Activated CD8-positive, alpha-beta memory T cell treated with anti-CD3 and anti-CD28 coated beads, Interleukin-2, amount 10 ng/mL, durations not matched to agents 7 days and 5 days (primary cell): ENCODE data around the gene TRIM72. TPM values are rescaled to one million over a fixed set of nuclear protein-coding genes. Genes with fewer than 3 reads are reported as not detected.
"Not testable (repeated sequence)": the region's sequence is repeated elsewhere in the genome, so short reads cannot be mapped to it uniquely, and the experiment has no call there.

Experiments used
- ATAC-seq: fragments of 150-1000 bp; cut with Tn5 transposase; one replicate; pipeline ENCODE4 v1.10.0; 2021; ENCODE audit warnings: moderate library complexity
- CTCF ChIA-PET: fragments of 350-600 bp; sonication (Branson Sonifier 250); formaldehyde crosslinking; loops from one replicate; lab custom pipeline; 2021; ENCODE audit warnings: antibody characterized with exemption; lab: Charles Lee
- DNase-seq: peaks from one replicate; pipeline ENCODE4 v3.0.0-alpha.2; 2020
- H3K27ac Mint-ChIP-seq: one replicate; pipeline ENCODE4 v1.8.0; 2021; ENCODE audit warnings: mild to moderate bottlenecking, mixed read lengths
- H3K27me3 Mint-ChIP-seq: one replicate; pipeline ENCODE4 v1.8.0; 2021; ENCODE audit warnings: mixed read lengths
- H3K36me3 Mint-ChIP-seq: one replicate; pipeline ENCODE4 v1.8.0; 2021; ENCODE audit warnings: mild to moderate bottlenecking, mixed read lengths
- H3K4me1 Mint-ChIP-seq: one replicate; pipeline ENCODE4 v1.8.0; 2021; ENCODE audit warnings: mixed read lengths
- H3K4me3 Mint-ChIP-seq: one replicate; pipeline ENCODE4 v1.8.0; 2021; ENCODE audit warnings: mild to moderate bottlenecking, moderate library complexity, mixed read lengths
- H3K9me3 Mint-ChIP-seq: one replicate; pipeline ENCODE4 v1.8.0; 2022; ENCODE audit warnings: low read depth, mixed read lengths
- total RNA-seq, 2 experiments: library from RNA; stranded (reverse); gene quantifications; one replicate each; pipeline ENCODE4 v1.2.3, GENCODE V29; 2021

The TRIM72 gene, protein sequence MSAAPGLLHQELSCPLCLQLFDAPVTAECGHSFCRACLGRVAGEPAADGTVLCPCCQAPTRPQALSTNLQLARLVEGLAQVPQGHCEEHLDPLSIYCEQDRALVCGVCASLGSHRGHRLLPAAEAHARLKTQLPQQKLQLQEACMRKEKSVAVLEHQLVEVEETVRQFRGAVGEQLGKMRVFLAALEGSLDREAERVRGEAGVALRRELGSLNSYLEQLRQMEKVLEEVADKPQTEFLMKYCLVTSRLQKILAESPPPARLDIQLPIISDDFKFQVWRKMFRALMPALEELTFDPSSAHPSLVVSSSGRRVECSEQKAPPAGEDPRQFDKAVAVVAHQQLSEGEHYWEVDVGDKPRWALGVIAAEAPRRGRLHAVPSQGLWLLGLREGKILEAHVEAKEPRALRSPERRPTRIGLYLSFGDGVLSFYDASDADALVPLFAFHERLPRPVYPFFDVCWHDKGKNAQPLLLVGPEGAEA
- not detected for total RNA-seq

GRCh38 chr16:31213877-31214707 is at the start of gene TRIM72:
TRIM72 (plus strand) TSS chr16:31214119; CDS start chr16:31214739, 620 bp downstream.
- Mint-ChIP-seq H3K4me3 (peak within 1 kb of the TSS; percentile 28), H3K27me3 (peaks cover 53% of the 10 kb centered on the region)
- CTCF ChIA-PET, result interaction anchor here (0.8 kb wide), 1 partner anchor 11 kb away, joined by 3 read pairs; no protein-coding TSS in a partner anchor

DNA sequence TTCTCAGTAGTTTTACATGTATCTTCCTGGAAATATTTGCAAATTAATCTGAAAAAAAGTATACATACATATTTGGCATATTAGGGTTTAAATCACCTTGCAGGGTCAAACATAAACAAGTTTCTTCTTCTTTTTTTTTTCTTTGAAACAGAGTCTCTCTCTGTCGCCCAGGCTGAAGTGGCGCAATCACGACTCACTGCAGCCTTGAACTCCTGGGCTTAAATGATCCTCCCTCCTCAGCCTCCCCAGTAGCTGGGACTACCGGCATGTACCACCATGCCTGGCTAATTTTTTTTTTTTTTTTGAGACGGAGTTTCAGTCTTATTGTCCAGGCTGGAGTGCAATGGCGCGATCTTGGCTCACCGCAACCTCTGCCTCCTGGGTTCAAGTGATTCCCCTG is 46.6 kb upstream of the TRIM72 start:
- H3K36me3 Mint-ChIP-seq, result no peaks in the 10 kb centered on the region
- ATAC-seq (no peak), DNase-seq (no peak)
- H3K4me3 Mint-ChIP-seq, result no peak overlapping the region
- no peaks in the 10 kb centered on the region for H3K9me3 Mint-ChIP-seq
- H3K27me3 Mint-ChIP-seq, result no peaks in the 10 kb centered on the region
- peaks cover 2% of the 10 kb centered on the region for H3K4me1 Mint-ChIP-seq
- H3K27ac Mint-ChIP-seq, result no peak overlapping the region
- CTCF ChIA-PET, result interaction anchor here (0.9 kb wide), 1 partner anchor 43 kb away, joined by 3 read pairs; no protein-coding TSS in a partner anchor

More at GRCh38 chr16:31213877-31214707, at the start of gene TRIM72:
- H3K4me1 Mint-ChIP-seq, result peaks cover 33% of the 10 kb centered on the region
- H3K9me3 Mint-ChIP-seq, result no peaks in the 10 kb centered on the region
- no peak for DNase-seq
- ATAC-seq, result no peak
- H3K27ac Mint-ChIP-seq, result no peak within 1 kb of the TSS
- H3K36me3 Mint-ChIP-seq, result peaks cover 2% of the 10 kb centered on the region

GRCh38 chr16:31168848-31169247 is 45.1 kb upstream of the TRIM72 start:
- no peak overlapping the region for H3K27ac Mint-ChIP-seq
- no peak overlapping the region for H3K4me3 Mint-ChIP-seq
- DNase-seq (no peak), ATAC-seq (no peak)
- H3K9me3 Mint-ChIP-seq, result no peaks in the 10 kb centered on the region
- CTCF ChIA-PET, result no interaction called here
- H3K27me3 Mint-ChIP-seq, result no peaks in the 10 kb centered on the region
- no peaks in the 10 kb centered on the region for H3K36me3 Mint-ChIP-seq
- peaks cover 2% of the 10 kb centered on the region for H3K4me1 Mint-ChIP-seq

DNA sequence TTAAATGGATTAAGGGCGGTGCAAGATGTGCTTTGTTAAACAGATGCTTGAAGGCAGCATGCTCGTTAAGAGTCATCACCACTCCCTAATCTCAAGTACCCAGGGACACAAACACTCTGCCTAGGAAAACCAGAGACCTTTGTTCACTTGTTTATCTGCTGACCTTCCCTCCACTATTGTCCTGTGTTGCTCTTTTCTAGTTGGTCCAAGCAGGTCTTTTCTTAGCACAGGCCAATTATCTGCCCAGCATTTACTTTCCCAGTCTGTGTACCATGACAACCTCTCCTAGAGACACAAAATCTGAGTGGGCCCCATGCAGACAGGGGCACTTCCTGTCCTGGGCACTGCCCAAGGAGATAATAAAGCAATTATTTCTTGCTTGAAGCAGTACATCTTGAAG is 43.9 kb upstream of the TRIM72 start:
- H3K27ac Mint-ChIP-seq, H3K9me3 Mint-ChIP-seq, H3K27me3 Mint-ChIP-seq, H3K4me3 Mint-ChIP-seq, ATAC-seq, CTCF ChIA-PET, H3K4me1 Mint-ChIP-seq, DNase-seq, H3K36me3 Mint-ChIP-seq: not testable (repeated sequence)

- Mint-ChIP-seq H3K27ac (peak overlapping the region; percentile 77), H3K4me1 (peaks cover 30% of the 10 kb centered on the region), H3K9me3 (no peaks in the 10 kb centered on the region), H3K27me3 (peaks cover 5% of the 10 kb centered on the region), H3K36me3 (peaks cover 15% of the 10 kb centered on the region), H3K4me3 (peak overlapping the region; percentile 46)
- CTCF ChIA-PET, result interaction anchor here (0.8 to 2.3 kb wide), 7 partner anchors 14 to 279 kb away, joined by 3 to 19 read pairs (median 3); partner anchors contain the start of gene KAT8
- peak; percentile 77 for DNase-seq
- peak; percentile 5 for ATAC-seq
Observed at GRCh38 chr16:31177136-31177535, 36.8 kb upstream of the TRIM72 start.

- Mint-ChIP-seq H3K9me3 (no peaks in the 10 kb centered on the region), H3K4me1 (peaks cover 51% of the 10 kb centered on the region)
- no peak for ATAC-seq
Observed at GRCh38 chr16:31179219-31179746, 34.6 kb upstream of the TRIM72 start.

DNA sequence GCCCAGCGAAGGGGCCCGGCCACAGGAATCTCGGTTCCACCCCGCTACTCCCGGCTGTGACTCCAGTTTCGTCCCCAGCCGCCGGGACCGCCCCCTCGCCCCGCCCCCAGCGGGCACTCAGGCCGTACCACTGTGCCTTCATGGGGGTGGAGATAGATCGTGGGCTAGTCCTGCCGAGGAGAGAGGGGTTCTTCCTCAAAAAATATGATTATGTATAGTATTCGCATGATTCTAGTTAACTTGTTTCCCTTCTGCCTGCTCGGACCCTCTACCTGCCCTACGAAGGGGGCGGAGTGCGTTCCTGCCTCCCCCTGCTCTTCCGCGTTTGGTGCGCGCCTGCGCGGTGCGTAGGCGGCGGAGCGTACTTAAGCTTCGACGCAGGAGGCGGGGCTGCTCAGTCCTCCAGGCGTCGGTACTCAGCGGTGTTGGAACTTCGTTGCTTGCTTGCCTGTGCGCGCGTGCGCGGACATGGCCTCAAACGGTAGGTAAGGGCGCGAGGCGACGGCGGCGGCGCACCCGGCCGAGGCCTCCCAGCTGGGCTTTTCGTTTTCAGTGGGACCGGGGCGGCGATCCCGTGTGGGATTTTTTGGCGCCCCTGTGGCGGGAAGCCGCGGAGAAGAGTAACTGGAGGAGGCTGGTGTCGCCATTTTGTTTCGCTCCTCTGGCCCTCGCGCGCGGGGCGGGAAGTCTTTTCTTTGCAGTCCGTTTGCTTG is 34.0 kb upstream of the TRIM72 start, which contains the start of gene FUS:
TSS of gene FUS (plus strand) at position 393 of the 713 bp plus-strand sequence. CDS start at position 469, 76 bp downstream.
- Mint-ChIP-seq H3K27me3 (peaks cover 2% of the 10 kb centered on the region), H3K9me3 (no peaks in the 10 kb centered on the region), H3K27ac (peak within 1 kb of the TSS; percentile 96), H3K4me3 (peak within 1 kb of the TSS; percentile 91), H3K4me1 (peaks cover 55% of the 10 kb centered on the region), H3K36me3 (peaks cover 40% of the 10 kb centered on the region)
- ATAC-seq, result peak; percentile 60
- DNase-seq, result peak; percentile 91
- CTCF ChIA-PET, result interaction anchor here (0.8 to 2.1 kb wide), 7 partner anchors 18 to 694 kb away, joined by 3 to 8 read pairs (median 4); partner anchors contain the start of gene ZNF267

More at GRCh38 chr16:31179219-31179746, 34.6 kb upstream of the TRIM72 start:
- Mint-ChIP-seq H3K27me3 (peaks cover 5% of the 10 kb centered on the region), H3K27ac (peak overlapping the region; percentile 96), H3K4me3 (peak overlapping the region; percentile 91), H3K36me3 (peaks cover 36% of the 10 kb centered on the region)
- no peak for DNase-seq
- CTCF ChIA-PET, result interaction anchor here (0.7 to 2.1 kb wide), 4 partner anchors 22 to 281 kb away, joined by 3 to 8 read pairs (median 6); no protein-coding TSS in a partner anchor

DNA sequence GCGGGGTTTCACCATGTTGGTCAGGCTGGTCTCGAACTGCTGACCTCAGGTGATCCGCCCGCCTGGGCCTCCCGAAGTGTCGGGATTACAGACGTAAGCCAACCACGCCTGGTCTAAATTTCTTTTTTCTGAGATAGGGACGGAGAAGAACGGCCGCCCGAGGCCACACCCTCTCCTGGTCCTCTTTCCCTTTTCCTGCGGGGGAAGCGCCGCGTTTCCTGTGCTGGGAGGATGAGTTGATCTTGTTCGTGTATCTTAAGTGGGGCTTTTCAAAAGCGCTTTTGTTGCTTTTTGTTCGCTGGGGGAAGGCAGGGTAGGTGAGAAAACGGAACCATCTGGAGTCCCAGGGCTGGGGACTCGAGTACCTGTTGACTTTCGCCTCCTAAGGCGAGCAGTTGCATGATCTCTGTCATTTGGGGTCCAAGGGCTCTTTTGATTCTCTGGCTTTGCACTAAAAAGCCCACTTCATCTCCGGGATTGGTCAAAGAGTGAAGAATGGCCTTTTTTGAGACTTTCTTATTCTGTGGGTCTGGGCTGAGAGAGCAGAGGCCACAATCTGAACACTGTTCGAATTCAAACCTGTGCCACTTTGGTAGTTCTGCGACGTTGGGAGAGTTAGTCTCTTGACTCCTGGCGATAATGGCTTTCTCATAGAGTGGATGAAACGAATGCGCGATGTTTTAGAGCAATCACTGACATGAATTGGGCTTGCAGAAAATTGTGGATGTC is 32.7 kb upstream of the TRIM72 start:
- ATAC-seq, result peak; percentile 1
- H3K4me3 Mint-ChIP-seq, result peak overlapping the region; percentile 91
- H3K36me3 Mint-ChIP-seq, result peaks cover 54% of the 10 kb centered on the region
- H3K9me3 Mint-ChIP-seq, result no peaks in the 10 kb centered on the region
- peaks cover 2% of the 10 kb centered on the region for H3K27me3 Mint-ChIP-seq
- H3K4me1 Mint-ChIP-seq, result peaks cover 68% of the 10 kb centered on the region
- DNase-seq, result peak; percentile 63
- peak overlapping the region; percentile 96 for H3K27ac Mint-ChIP-seq
- CTCF ChIA-PET, result interaction anchor here (0.6 to 2.1 kb wide), 4 partner anchors 39 to 692 kb away, joined by 3 to 7 read pairs (median 3); partner anchors contain the start of gene ZNF267

DNA sequence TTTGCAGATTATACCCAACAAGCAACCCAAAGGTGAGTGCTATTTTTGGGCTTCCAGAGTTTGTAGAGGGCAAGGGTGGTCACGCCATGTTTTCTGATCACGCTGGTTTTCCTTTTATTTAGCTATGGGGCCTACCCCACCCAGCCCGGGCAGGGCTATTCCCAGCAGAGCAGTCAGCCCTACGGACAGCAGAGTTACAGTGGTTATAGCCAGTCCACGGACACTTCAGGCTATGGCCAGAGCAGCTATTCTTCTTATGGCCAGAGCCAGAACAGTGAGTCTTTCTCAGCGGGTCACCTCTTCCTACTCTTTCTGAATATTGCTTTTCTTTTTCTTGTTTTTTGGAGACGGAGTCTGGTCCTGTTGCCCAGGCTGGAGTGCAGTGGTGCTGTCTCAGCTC is 31.5 kb upstream of the TRIM72 start:
- Mint-ChIP-seq H3K4me3 (peak overlapping the region; percentile 91), H3K36me3 (peaks cover 65% of the 10 kb centered on the region), H3K9me3 (no peaks in the 10 kb centered on the region), H3K27ac (peak overlapping the region; percentile 96), H3K27me3 (peaks cover 2% of the 10 kb centered on the region), H3K4me1 (peaks cover 69% of the 10 kb centered on the region)
- ATAC-seq, result no peak
- DNase-seq, result no peak
- CTCF ChIA-PET, result interaction anchor here (0.7 to 2.6 kb wide), 3 partner anchors 27 to 260 kb away, joined by 3 to 14 read pairs (median 3); partner anchors contain the start of gene ZNF843

DNA sequence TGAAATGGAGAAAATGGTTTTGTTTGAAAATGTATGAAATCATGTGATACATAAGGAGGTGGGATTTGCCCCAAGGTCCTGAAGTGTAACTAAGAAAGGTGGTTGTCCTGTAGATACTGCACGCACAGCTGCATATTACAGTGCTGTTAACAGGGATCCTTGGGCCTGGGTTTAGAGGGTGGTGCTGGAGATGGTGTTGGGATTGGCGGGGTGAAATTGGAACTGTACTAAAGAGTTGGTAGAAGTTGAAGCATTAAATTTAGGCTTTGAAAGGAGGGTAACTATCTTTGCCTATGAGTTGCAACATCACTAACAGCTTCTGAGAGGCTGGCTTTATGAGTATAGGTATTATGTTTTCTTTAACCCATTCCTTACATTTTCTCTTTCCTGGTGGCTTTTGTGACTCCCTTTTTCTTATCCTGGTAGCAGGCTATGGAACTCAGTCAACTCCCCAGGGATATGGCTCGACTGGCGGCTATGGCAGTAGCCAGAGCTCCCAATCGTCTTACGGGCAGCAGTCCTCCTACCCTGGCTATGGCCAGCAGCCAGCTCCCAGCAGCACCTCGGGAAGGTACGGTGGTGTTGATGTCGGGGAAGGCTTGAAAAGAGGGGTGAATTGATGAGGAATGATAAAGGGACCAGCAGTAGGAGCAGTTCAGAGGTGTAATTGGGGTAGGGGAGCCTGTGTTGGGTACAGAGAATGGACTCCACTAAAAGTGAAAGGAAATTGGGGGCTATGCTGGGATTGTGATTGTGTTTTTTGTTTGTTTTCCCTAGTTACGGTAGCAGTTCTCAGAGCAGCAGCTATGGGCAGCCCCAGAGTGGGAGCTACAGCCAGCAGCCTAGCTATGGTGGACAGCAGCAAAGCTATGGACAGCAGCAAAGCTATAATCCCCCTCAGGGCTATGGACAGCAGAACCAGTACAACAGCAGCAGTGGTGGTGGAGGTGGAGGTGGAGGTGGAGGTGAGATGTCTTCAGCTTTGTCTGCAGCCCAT is 30.2 kb upstream of the TRIM72 start:
- no peak for ATAC-seq
- Mint-ChIP-seq H3K9me3 (no peaks in the 10 kb centered on the region), H3K4me3 (peak overlapping the region; percentile 91), H3K36me3 (peaks cover 79% of the 10 kb centered on the region), H3K27me3 (peaks cover 2% of the 10 kb centered on the region), H3K27ac (peak overlapping the region; percentile 50), H3K4me1 (peaks cover 70% of the 10 kb centered on the region)
- CTCF ChIA-PET, result interaction anchor here (1.3 to 2.6 kb wide), 3 partner anchors 41 to 260 kb away, joined by 3 to 14 read pairs (median 4); no protein-coding TSS in a partner anchor
- no peak for DNase-seq
